Tibial artery (tissue), 4 donors: ENCODE data around the gene GRIK4.

Source experiments
- DNase-seq, 2 donors: peaks; one replicate each; pipeline ENCODE4 v3.0.0-alpha.2; 2019
- H3K27ac ChIP-seq, 2 donors: fragments of 200-600 bp; sonication (generic) in 1 of 2; 1 replicate in 1 of 2; 2 replicates in 1 of 2; pipeline ENCODE4 v1.5.1; 2018 to 2019; ENCODE audit warnings: mild to moderate bottlenecking in 1 of 2
- H3K27me3 ChIP-seq, 2 donors: fragments of 200-600 bp; sonication (generic) in 1 of 2; one replicate each; pipeline versions ENCODE4 v1.5.1 to v1.6.0; 2016 to 2019
- H3K36me3 ChIP-seq, 3 donors: fragments of 200-600 bp; sonication (generic) in 2 of 3; one replicate each; pipeline ENCODE4 v1.5.1; 2016 to 2019; ENCODE audit warnings: mild to moderate bottlenecking in 2 of 3
- H3K4me1 ChIP-seq, 4 donors: fragments of 200-600 bp; sonication (generic) in 2 of 4; 1 replicate in 3 of 4; 2 replicates in 1 of 4; pipeline ENCODE4 v1.5.1; 2016 to 2019
- H3K4me3 ChIP-seq, 2 donors: fragments of 200-600 bp; sonication (generic) in 1 of 2; 1 replicate in 1 of 2; 2 replicates in 1 of 2; pipeline ENCODE4 v1.5.1; 2018 to 2019; ENCODE audit warnings: mild to moderate bottlenecking in 2 of 2
- H3K9me3 ChIP-seq, 3 donors: fragments of 200-600 bp; sonication (generic) in 1 of 3; one replicate each; pipeline ENCODE4 v1.5.1; 2016 to 2019
- CTCF ChIP-seq, 2 experiments: fragments of 200-600 bp in 1 of 2; fragments of 450-650 bp in 1 of 2; IDR thresholded peaks; one replicate each; pipeline ENCODE4 v1.5.1; 2017 to 2019; ENCODE audit warnings: antibody characterized with exemption in 2 of 2, mild to moderate bottlenecking in 1 of 2, moderate library complexity in 1 of 2
- intact Hi-C: fragments of 100-400 bp; cut with DNase I; formaldehyde crosslinking; loops from one replicate; pipeline ENCODE4 v1.15.0; 2023; ENCODE audit warnings: low total_unique reads

Gene GRIK4

GRCh38 chr11:120647681-120648080 is 136.1 kb downstream of the GRIK4 start:
- no peak overlapping the region for H3K4me3 ChIP-seq
- no peaks in the 10 kb centered on the region for H3K36me3 ChIP-seq
- no peaks in the 10 kb centered on the region for H3K9me3 ChIP-seq
- H3K27ac ChIP-seq, result no peak overlapping the region
- no peak for TF ChIP-seq CTCF (IDR thresholded peaks at IDR 0.05)
- no peaks in the 10 kb centered on the region for H3K4me1 ChIP-seq
- peaks cover 0 to 37% of the 10 kb centered on the region in 2 donors for H3K27me3 ChIP-seq
- intact Hi-C loops, result no loop called here
- DNase-seq, result no peak

DNA sequence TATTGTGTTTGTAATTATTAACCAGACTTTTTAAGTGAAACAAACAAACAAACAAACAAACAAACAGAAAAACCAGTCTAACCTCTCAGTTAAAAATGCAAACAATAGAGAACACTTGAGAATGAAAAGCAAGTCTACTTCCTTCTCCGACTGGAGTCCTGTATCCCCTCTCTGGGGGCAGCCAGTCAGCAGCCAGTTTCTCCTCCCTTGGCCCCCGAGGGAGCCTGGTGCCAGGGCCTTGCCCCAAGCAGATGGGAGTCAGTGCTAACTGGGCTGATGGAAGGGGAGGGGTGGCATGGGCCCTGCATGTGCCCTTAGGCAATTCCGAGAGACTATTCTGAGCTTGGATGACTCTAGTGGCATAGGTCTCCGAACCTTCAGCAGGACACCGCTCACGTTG is 137.2 kb downstream of the GRIK4 start:
- TF ChIP-seq CTCF (IDR thresholded peaks at IDR 0.05), result no peak
- no peaks in the 10 kb centered on the region for H3K9me3 ChIP-seq
- no peaks in the 10 kb centered on the region for H3K36me3 ChIP-seq
- DNase-seq, result no peak
- no peak overlapping the region for H3K27ac ChIP-seq
- H3K4me1 ChIP-seq, result no peaks in the 10 kb centered on the region
- peaks cover 0 to 47% of the 10 kb centered on the region in 2 donors for H3K27me3 ChIP-seq
- H3K4me3 ChIP-seq, result no peak overlapping the region
- intact Hi-C loops, result no loop called here

DNA sequence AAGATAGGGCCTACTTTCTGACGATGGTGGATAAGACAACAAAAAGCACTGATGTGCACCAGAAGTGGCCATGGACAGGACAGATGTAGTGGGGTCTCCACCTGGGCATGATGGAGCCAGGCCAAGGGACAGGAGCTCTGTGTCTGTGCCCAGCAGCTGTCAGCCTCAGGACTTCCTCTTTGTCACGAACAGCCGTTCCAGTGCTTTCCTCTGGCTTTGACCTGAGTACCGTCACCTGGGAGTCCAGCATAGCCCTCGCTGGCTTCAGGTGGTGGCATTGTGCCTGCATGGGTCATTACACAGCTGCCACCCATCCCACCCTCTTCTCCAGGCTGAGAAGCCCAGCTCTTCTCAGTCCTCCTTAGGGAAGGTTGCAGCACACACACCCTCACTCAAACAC is 137.8 kb downstream of the GRIK4 start:
- no peak for DNase-seq
- H3K4me3 ChIP-seq, result no peak overlapping the region
- no peak for TF ChIP-seq CTCF (IDR thresholded peaks at IDR 0.05)
- intact Hi-C loops, result no loop called here
- H3K36me3 ChIP-seq, result no peaks in the 10 kb centered on the region
- H3K9me3 ChIP-seq, result no peaks in the 10 kb centered on the region
- no peaks in the 10 kb centered on the region for H3K4me1 ChIP-seq
- no peak overlapping the region for H3K27ac ChIP-seq
- peaks cover 0 to 51% of the 10 kb centered on the region in 2 donors for H3K27me3 ChIP-seq

DNA sequence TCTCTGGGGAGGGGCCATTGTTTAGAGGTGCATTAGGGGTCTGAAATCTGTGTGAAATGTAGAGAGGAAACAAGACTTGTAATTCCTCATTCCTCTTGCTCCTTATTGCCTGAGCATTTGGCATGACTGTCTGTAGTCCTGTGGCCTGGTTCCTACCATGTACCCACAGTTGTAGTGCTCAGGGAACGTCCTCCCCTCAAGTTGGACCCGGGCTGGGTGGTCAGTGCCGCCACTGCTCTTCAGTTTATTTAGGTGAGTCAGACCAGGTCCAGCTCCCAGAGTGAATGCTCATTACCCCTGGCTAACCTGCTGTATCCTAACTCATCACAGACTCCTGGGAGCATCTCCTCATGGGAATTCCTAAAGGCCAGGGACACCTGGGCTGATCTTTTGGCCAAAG is 139.8 kb downstream of the GRIK4 start:
- Histone ChIP-seq H3K36me3 (no peaks in the 10 kb centered on the region), H3K27ac (no peak overlapping the region), H3K27me3 (peaks cover 0 to 34% of the 10 kb centered on the region in 2 donors), H3K9me3 (no peaks in the 10 kb centered on the region), H3K4me1 (no peaks in the 10 kb centered on the region), H3K4me3 (no peak overlapping the region)
- intact Hi-C loops, result no loop called here
- TF ChIP-seq CTCF (IDR thresholded peaks at IDR 0.05), result no peak
- DNase-seq, result no peak

- intact Hi-C loops, result no loop called here
- no peak for TF ChIP-seq CTCF (IDR thresholded peaks at IDR 0.05)
- H3K4me1 ChIP-seq, result no peaks in the 10 kb centered on the region
- no peak overlapping the region for H3K27ac ChIP-seq
- peaks cover 0 to 33% of the 10 kb centered on the region in 2 donors for H3K27me3 ChIP-seq
- H3K9me3 ChIP-seq, result no peaks in the 10 kb centered on the region
- no peaks in the 10 kb centered on the region for H3K36me3 ChIP-seq
- no peak overlapping the region for H3K4me3 ChIP-seq
- DNase-seq, result no peak
Measured at GRCh38 chr11:120651836-120652235, 140.3 kb downstream of the GRIK4 start.

DNA sequence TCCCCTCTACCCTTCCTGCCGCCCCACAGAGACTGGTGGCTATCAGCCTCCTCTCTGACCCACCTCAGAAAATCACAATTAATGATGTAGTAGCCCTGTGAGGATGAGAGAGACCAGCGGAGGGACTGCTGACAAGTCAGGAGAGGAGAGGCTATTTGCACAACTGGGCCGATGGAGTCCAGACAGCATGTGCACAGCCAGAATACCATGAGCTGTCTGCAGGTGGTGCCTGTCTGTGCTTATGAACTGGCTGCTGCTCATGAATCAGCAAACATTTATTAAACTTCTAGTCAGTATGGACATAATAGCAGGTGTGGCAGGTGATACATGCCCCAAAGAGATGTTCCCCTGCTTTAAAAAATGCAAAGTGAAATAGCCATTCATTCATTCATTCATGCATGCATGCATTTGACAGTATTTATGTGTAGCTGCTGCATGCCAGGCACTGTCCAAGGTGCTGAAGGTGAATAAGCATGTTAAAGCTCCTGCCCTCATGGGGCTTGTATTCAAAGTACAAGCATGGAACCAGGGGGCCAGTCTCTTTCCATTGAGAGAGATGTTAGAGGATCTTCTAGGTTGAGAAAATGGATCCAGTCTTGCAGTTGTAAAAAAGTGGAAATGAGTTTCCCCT is 141.3 kb downstream of the GRIK4 start:
- Histone ChIP-seq H3K4me3 (no peak overlapping the region), H3K9me3 (no peaks in the 10 kb centered on the region), H3K36me3 (no peaks in the 10 kb centered on the region), H3K4me1 (no peaks in the 10 kb centered on the region), H3K27me3 (peaks cover 0 to 33% of the 10 kb centered on the region in 2 donors), H3K27ac (no peak overlapping the region)
- intact Hi-C loops, result no loop called here
- no peak for TF ChIP-seq CTCF (IDR thresholded peaks at IDR 0.05)
- no peak for DNase-seq
